Kidney (tissue), 14 donors: ENCODE results near the gene NHSL1. TPM values are rescaled to one million over a fixed set of nuclear protein-coding genes. Genes with fewer than 3 reads are reported as not detected.

Experiments used
- DNase-seq, 5 donors: peaks; one replicate each; pipeline ENCODE4 v3.0.0-alpha.2; 2013 to 2020
- FAIRE-seq: peaks from 2 replicates; lab custom pipeline; 2012; peaks lifted over from hg19 to GRCh38; lab: Jason Lieb, UNC
- H3K27ac ChIP-seq, 2 donors: one replicate each; pipeline ENCODE4 v1.7.0; 2013; ENCODE audit warnings: low read depth in 2 of 2, low read length in 2 of 2, inconsistent platforms in 1 of 2
- H3K27me3 ChIP-seq: one replicate; pipeline ENCODE4 v1.7.1; 2013; ENCODE audit warnings: low read length, inconsistent platforms; ENCODE audit not compliant: control insufficient read depth, insufficient read depth
- H3K36me3 ChIP-seq, 3 donors: one replicate each; pipeline versions ENCODE4 v1.7.0 to v1.7.1; 2013; ENCODE audit warnings: low read length in 3 of 3, control low read depth in 1 of 3, inconsistent platforms in 1 of 3; ENCODE audit not compliant: insufficient read depth in 3 of 3, control insufficient read depth in 2 of 3
- H3K4me1 ChIP-seq, 3 donors: one replicate each; pipeline versions ENCODE4 v1.7.0 to v1.7.1; 2013; ENCODE audit warnings: low read length in 3 of 3, inconsistent platforms in 1 of 3, low read depth in 1 of 3; ENCODE audit not compliant: control insufficient read depth in 2 of 3, insufficient read depth in 2 of 3
- H3K4me3 ChIP-seq, 3 donors: one replicate each; pipeline versions ENCODE4 v1.7.0 to v1.8.1; 2013; ENCODE audit warnings: low read length in 3 of 3, control low read depth in 1 of 3, inconsistent platforms in 1 of 3
- H3K9ac ChIP-seq, 3 donors: one replicate each; pipeline versions ENCODE4 v1.7.0 to v1.7.1; 2013; ENCODE audit warnings: low read length in 3 of 3, control low read depth in 1 of 3, inconsistent platforms in 1 of 3
- H3K9me3 ChIP-seq, 3 donors: one replicate each; pipeline versions ENCODE4 v1.7.0 to v1.7.1; 2013; ENCODE audit warnings: low read length in 3 of 3, control low read depth in 1 of 3, inconsistent platforms in 1 of 3; ENCODE audit not compliant: control insufficient read depth in 2 of 3, insufficient read depth in 1 of 3
- CTCF ChIP-seq: IDR thresholded peaks from 3 replicates; pipeline ENCODE4 v1.5.1; 2012; ENCODE audit warnings: mild to moderate bottlenecking, moderate library complexity, borderline replicate concordance; ENCODE audit not compliant: insufficient read depth; ENCODE audit errors: extremely low read depth
- intact Hi-C: fragments of 100-400 bp; cut with DNase I; formaldehyde crosslinking; loops from one replicate; pipeline ENCODE4 v1.11.1; 2022
- polyA plus RNA-seq: library from polyadenylated mRNA; stranded (reverse); fragments of 350-450 nt; fragmentation: Illumina TruSeq; extraction: RNeasy Lipid Tissue Mini Kit (QIAGEN cat#74804); gene quantifications from one replicate; pipeline ENCODE4 v1.2.3, GENCODE V29; 2014; ENCODE audit warnings: low read depth, low replicate concordance; ENCODE audit not compliant: insufficient read depth
- total RNA-seq: library from RNA; stranded (reverse); fragmentation: NEBNext Ultra II Directional; extraction: Animal tissue kit (Norgen Biotek cat#: 25700); gene quantifications from one replicate; pipeline ENCODE4 v1.2.1, GENCODE V29; 2021
- donor health status: control.
- donor health status: control.
- donor health status: control.
- donor health status: control.
- donor health status: control.
- donor health status: DM: yes; HTN: yes; CAD: no.
- donor health status: Normal renal cell carcinoma (clear cell type).

The NHSL1 gene
- total and polyA plus RNA-seq, 2 donors from 2014 or later = 4.4 to 31.4 TPM

GRCh38 chr6:138461647-138462046, 37.6 kb downstream of the NHSL1 start:
- H3K36me3 ChIP-seq = peaks cover 0 to 9% (median 8%) of the 10 kb centered on the region in 3 donors
- H3K27ac ChIP-seq = no peak overlapping the region
- no peak for FAIRE-seq
- intact Hi-C loops = no loop called here
- H3K9ac ChIP-seq = no peak overlapping the region
- no peaks in the 10 kb centered on the region for H3K9me3 ChIP-seq
- TF ChIP-seq CTCF = no peak
- no peaks in the 10 kb centered on the region for H3K27me3 ChIP-seq
- H3K4me1 ChIP-seq = no peaks in the 10 kb centered on the region
- no peak for DNase-seq
- no peak overlapping the region for H3K4me3 ChIP-seq

GRCh38 chr6:138456401-138456790, 42.9 kb downstream of the NHSL1 start:
- Histone ChIP-seq H3K9me3 (no peaks in the 10 kb centered on the region), H3K36me3 (no peaks in the 10 kb centered on the region), H3K4me3 (no peak overlapping the region), H3K4me1 (peaks cover 0 to 6% (median 0%) of the 10 kb centered on the region in 3 donors), H3K27me3 (no peaks in the 10 kb centered on the region), H3K9ac (peak overlapping the region in 1 of 3 donors; percentile 2), H3K27ac (peak overlapping the region in 1 of 2 donors; percentile 57)
- DNase-seq = no peak
- intact Hi-C loops = no loop called here
- no peak for TF ChIP-seq CTCF
- no peak for FAIRE-seq

GRCh38 chr6:138455746-138456400, 43.4 kb downstream of the NHSL1 start:
- H3K27me3 ChIP-seq = no peaks in the 10 kb centered on the region
- peak overlapping the region in 1 of 3 donors; percentile 2 for H3K9ac ChIP-seq
- H3K4me1 ChIP-seq = peaks cover 0 to 6% (median 0%) of the 10 kb centered on the region in 3 donors
- TF ChIP-seq CTCF = no peak
- peak in 2 of 5 donors; percentile 10 to 22 for DNase-seq
- H3K27ac ChIP-seq = peak overlapping the region in 1 of 2 donors; percentile 57
- FAIRE-seq = no peak
- no peaks in the 10 kb centered on the region for H3K36me3 ChIP-seq
- H3K9me3 ChIP-seq = no peaks in the 10 kb centered on the region
- intact Hi-C loops = no loop called here
- H3K4me3 ChIP-seq = peak overlapping the region in 1 of 3 donors; percentile 18
